ENCODE results near the gene SUN5. TPM values are rescaled to one million over a fixed set of nuclear protein-coding genes. Genes with fewer than 3 reads are reported as not detected.

SUN5 gene
- total and polyA plus RNA-seq, 11 donors: not detected

GRCh38 chr20:32970115-32970972 is 33.9 kb downstream of the SUN5 start:
- Histone ChIP-seq H3K9me3 (no peaks in the 10 kb centered on the region), H3K36me3 (no peaks in the 10 kb centered on the region), H3K27ac (peak overlapping the region in 3 of 12 donors; percentile 42 to 82 (median 81)), H3K4me3 (no peak overlapping the region), H3K27me3 (no peaks in the 10 kb centered on the region), H3K4me1 (peaks cover 0 to 66% (median 8%) of the 10 kb centered on the region in 12 donors)
- TF ChIP-seq POLR2A (IDR thresholded peaks at IDR 0.05) (no peak), CTCF (IDR thresholded peaks at IDR 0.05) (no peak)
- 92 to 93% (median 92%) methylated on average over 8 to 15 of the region's 15 CpGs for WGBS, 4 donors
- intact Hi-C loops (cut with DNase I): no loop called here
- ATAC-seq (no peak), DNase-seq (peak in 1 of 5 donors; percentile 5)

- TF ChIP-seq CTCF (IDR thresholded peaks at IDR 0.05) (no peak), POLR2A (IDR thresholded peaks at IDR 0.05) (no peak)
- Histone ChIP-seq H3K4me3 (no peak overlapping the region), H3K27me3 (no peaks in the 10 kb centered on the region), H3K9me3 (no peaks in the 10 kb centered on the region), H3K27ac (peak overlapping the region in 1 of 12 donors; percentile 15), H3K4me1 (peaks cover 0 to 69% (median 8%) of the 10 kb centered on the region in 12 donors), H3K36me3 (no peaks in the 10 kb centered on the region)
- 67 to 81% (median 75%) methylated on average over 9 to 13 of the region's 13 CpGs for WGBS, 4 donors
- DNase-seq (peak in 1 of 5 donors; percentile 2), ATAC-seq (peak in 1 of 4 donors; percentile 23)
- intact Hi-C loops (cut with DNase I): no loop called here
These were observed 34.7 kb downstream of the SUN5 start for GRCh38 chr20:32969356-32970114.

- Histone ChIP-seq H3K9me3 (no peaks in the 10 kb centered on the region), H3K4me1 (peaks cover 0 to 69% (median 8%) of the 10 kb centered on the region in 12 donors), H3K27me3 (peaks cover 0 to under 1% (median 0%) of the 10 kb centered on the region in 9 donors), H3K4me3 (no peak overlapping the region), H3K36me3 (no peaks in the 10 kb centered on the region), H3K27ac (no peak overlapping the region)
- ATAC-seq: no peak
- peak in 1 of 5 donors; percentile 2 for DNase-seq
- WGBS, 4 donors: 63 to 71% (median 68%) methylated on average over 18 to 19 of the region's 19 CpGs
- intact Hi-C loops (cut with DNase I): no loop called here
- TF ChIP-seq POLR2A (IDR thresholded peaks at IDR 0.05): no peak
- TF ChIP-seq CTCF (IDR thresholded peaks at IDR 0.05): no peak
These were observed 35.6 kb downstream of the SUN5 start for GRCh38 chr20:32968478-32969241.
